Measurements from ENCODE around the gene LRWD1.
A peak's percentile ranks its signal among the peaks of the same experiment; 100 is the strongest.
"Not testable (repeated sequence)": the region's sequence is repeated elsewhere in the genome, so short reads cannot be mapped to it uniquely, and the experiment has no call there.

LRWD1 gene

GRCh38 chr7:102444961-102445673, 19.7 kb upstream of the LRWD1 start:
- DNase-seq (ENCODE audit: low read depth): no peak

DNA sequence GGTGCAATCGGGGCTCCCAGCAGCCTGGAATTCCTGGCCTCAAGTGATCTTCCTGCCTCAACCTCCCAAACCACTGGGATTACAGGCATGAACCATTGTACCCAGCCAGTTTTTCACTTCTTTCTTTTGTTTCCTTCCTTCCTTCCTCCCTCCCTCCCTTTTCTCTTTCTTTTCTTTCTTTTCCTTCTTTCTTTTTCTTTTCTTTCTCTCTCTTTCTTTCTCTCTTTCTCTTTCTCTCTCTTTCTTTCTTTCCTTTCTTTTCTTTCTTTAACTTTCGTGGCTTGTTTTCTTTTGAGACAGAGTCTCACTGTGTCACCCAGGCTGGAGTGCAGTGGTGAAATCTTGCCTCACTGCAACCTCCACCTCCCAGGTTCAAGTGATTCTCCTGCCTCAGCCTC, 19.1 kb upstream of the LRWD1 start:
- DNase-seq (ENCODE audit: low read depth): no peak

DNA sequence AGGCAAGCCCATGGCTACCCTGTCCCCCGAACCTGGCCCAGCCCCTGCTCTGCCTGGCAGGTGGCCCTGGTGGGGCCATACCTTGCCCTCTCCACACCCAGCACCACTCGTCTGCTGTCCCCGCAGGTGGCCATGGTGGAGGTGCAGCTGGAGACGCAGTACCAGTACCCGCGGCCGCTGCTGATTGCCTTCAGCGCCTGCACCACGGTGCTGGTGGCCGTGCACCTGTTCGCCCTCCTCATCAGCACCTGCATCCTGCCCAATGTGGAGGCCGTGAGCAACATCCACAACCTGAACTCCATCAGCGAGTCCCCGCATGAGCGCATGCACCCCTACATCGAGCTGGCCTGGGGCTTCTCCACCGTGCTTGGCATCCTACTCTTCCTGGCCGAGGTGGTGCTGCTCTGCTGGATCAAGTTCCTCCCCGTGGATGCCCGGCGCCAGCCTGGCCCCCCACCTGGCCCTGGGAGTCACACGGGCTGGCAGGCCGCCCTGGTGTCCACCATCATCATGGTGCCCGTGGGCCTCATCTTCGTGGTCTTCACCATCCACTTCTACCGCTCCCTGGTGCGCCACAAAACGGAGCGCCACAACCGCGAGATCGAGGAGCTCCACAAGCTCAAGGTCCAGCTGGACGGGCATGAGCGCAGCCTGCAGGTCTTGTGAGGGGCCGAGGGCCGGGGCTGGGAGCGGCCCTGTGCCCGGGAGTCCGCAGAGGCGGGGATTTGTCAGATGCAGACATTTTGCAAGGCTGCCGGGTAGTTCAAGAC, 18.2 kb upstream of the LRWD1 start:
- DNase-seq (ENCODE audit: low read depth): no peak

- no peak for DNase-seq (ENCODE audit: low read depth)
These were observed 17.5 kb upstream of the LRWD1 start for GRCh38 chr7:102447311-102447710.

DNA sequence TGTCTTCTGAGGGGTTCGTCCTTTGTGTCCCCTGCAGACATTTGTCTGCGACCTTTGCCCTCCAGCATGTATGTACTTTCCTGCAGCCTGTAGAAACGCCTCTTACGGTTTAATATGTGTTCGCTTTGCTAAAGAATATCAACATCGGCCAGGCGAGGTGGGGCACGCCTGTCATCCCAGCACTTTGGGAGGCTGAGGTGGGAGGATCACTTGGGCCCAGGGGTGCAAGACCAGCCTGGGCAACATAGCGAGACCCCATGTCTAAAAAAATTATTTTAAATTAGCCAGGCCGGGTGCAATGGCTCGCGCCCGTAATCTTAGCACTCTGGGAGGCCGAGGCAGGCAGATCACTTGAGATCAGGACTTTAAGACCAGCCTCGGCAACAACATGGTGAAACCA, 15.6 kb upstream of the LRWD1 start:
- no peak for DNase-seq (ENCODE audit: low read depth)

GRCh38 chr7:102450242-102450641, 14.5 kb upstream of the LRWD1 start:
- peak; percentile 35 for DNase-seq (ENCODE audit: low read depth)

GRCh38 chr7:102451371-102452054, 13.3 kb upstream of the LRWD1 start:
- DNase-seq (ENCODE audit: low read depth): no peak

GRCh38 chr7:102452451-102452850, 12.3 kb upstream of the LRWD1 start:
- DNase-seq (ENCODE audit: low read depth): no peak

- DNase-seq (ENCODE audit: low read depth): no peak
These were observed 11.5 kb upstream of the LRWD1 start for GRCh38 chr7:102453319-102453718.

GRCh38 chr7:102454468-102454867, 10.3 kb upstream of the LRWD1 start:
- no peak for DNase-seq (ENCODE audit: low read depth)

DNA sequence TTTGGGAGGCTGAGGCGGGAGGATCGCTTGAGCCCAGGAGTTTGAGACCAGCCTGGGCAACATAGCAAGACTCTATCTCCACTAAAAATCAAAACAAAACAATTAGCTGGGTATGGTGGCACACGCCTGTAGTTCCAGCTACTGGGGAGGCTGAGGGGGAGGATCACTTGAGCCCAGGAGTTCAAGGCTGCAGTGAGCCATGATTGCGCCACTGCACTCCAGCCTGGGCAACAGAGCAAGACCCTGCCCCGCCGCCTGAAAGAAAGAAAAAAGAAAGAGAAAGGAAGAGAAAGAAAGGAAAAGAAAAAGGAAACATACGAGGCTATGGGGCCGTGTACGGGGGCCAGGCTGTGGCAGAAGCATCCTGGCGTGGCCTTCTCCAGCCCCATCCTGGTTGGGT, 9.9 kb upstream of the LRWD1 start:
- not testable (repeated sequence) for DNase-seq (ENCODE audit: low read depth)

DNA sequence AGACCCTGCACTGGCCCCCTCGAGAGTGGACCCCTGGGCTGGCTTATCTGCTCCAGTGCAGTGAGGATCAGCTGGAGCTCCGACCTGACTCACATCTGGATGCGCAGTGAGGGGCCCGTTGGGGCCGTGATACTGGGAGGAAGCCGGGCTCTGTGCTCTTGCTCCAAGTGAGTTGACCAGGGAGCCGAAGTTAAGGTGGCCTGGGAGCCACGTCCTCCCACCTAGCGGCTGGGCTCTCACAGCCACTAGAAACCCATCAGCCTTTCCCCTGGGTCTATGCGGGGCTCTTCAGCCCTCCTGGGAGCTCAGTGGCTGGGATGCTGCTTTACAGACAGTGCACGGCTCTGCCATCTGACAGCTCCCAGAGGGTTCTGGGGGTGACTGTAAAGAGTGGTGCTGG, 9.2 kb upstream of the LRWD1 start:
- no peak for DNase-seq (ENCODE audit: low read depth)

DNA sequence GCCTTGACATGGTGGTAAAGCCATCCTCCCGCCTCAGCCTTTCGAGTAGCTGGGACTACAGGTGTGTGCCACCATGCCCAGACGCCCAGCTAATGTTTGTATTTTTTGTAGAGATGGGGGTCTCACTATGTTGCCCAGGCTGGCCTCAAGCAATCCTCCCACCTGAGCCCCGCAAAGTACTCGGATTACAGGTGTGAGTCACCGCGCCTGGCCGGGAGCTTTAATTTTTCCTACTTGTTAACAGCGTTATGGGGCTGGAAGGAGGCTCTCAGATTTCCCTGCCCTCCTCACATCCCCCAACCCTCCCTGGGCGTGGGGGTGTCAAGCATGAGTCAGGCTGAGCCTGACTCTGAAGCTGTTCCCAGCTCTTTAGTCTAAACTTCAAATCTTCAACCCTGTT, 8.5 kb upstream of the LRWD1 start:
- DNase-seq (ENCODE audit: low read depth): no peak

GRCh38 chr7:102457352-102457924, 7.3 kb upstream of the LRWD1 start:
- DNase-seq (ENCODE audit: low read depth): no peak

DNA sequence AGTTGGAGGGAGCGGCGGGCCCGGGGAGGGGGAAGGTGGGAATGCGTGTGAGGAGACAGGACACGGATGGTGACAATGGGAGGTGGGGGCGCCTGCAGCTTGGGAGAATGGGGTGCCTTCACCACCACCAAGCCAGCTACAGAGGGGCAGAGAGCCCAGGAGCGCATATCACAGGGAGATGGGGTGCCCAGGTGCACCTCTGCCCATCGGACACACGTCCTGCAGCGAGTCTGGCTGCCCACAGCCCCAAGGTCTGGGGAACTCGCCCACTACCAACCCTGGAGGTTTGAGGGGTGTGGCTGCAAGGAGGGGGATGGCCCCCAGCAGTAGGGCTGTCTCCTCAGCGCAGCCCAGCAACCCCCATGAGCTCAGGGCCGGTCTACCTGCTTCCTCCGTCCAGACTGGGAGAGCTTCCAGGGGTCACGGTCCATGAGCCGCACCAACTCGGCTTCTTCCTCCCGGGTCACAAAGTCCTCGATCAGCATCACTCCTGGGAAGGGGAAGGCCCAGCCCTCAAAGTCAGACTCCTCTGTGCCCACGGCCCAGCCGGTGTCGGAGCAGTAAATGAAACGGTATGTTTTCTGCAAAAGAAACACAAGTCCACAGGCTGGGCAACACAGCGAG, 5.5 kb upstream of the LRWD1 start:
- no peak for DNase-seq (ENCODE audit: low read depth)

- no peak for DNase-seq (ENCODE audit: low read depth)
These were observed 4.3 kb upstream of the LRWD1 start for GRCh38 chr7:102460467-102460866.

DNA sequence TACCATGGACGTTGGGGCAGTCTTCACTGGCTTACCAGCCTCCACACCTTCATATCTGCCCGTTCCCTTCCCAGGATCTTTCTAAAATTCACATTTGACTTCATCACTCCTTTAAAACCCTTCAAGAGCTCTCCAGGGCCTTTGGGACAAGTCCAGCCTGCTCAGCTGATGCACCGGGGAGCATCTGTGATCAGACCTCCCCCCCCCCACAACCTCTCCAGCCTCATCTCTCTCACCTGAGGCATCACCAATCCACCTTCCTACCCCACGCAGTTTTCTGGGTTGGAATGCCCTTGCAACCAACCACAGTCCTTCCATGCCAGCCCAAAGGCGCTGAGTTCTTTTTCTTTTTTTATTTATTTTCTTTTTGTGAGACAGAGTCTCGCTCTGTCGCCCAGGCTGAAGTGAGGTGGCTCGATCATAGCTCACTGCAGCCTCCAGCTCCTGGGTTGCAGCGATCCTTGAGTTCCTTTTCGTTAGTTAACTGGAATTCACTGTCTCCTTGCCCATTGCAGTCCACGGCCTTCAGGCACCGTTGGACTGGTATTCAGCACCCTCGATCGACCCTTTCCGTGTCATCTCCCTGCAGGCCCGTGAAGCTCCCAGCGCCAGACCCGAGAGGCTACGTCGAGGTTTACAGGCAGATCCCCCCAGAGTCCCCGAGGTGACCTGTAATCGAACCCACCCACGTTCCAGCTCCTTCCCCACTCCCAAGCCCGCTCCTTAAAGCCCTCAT, 775 bp upstream of the LRWD1 start:
- no peak for DNase-seq (ENCODE audit: low read depth)

GRCh38 chr7:102466097-102466496, 1.3 kb downstream of the LRWD1 start:
- DNase-seq (ENCODE audit: low read depth): no peak

GRCh38 chr7:102467581-102468477, 3.0 kb downstream of the LRWD1 start:
- DNase-seq (ENCODE audit: low read depth): no peak

Measured in stimulated activated CD8-positive, alpha-beta memory T cell treated with anti-CD3 and anti-CD28 coated beads, Interleukin-12 subunit alpha, Interleukin-12 subunit beta, amount 100 ng/mL, for 1 hour (primary cell).